A673 (cell line): ENCODE measurements around the gene UNC13C.

Source experiments
- CTCF ChIP-seq: fragments of 300-800, 200-600 bp; sonication (generic); conservative IDR thresholded peaks from 2 replicates; pipeline ENCODE4 v1.5.1; 2017; ENCODE audit warnings: low read depth, mild to moderate bottlenecking, antibody characterized with exemption, low read length, moderate library complexity, mixed read lengths
- EZH2 ChIP-seq: fragments of 200-600 bp; sonication (generic); IDR thresholded peaks from 2 replicates; pipeline ENCODE4 v1.6.1; 2017; ENCODE audit warnings: borderline replicate concordance, low read depth, mild to moderate bottlenecking, mixed read lengths, antibody characterized with exemption, low read length; ENCODE audit not compliant: poor library complexity, severe bottlenecking

GRCh38 chr15:54046093-54046492 lies 67.9 kb downstream of the UNC13C start:
- TF ChIP-seq CTCF (no peak), EZH2 (no peak)
